Activated CD4-positive, alpha-beta T cell treated with anti-CD3 and anti-CD28 coated beads, Interleukin-2, amount 10 ng/mL, durations not matched to agents 24 days and 14 days (primary cell): ENCODE measurements around the gene RECK. TPM values are rescaled to one million over a fixed set of nuclear protein-coding genes. Genes with fewer than 3 reads are reported as not detected.
"Not testable (repeated sequence)": the region's sequence is repeated elsewhere in the genome, so short reads cannot be mapped to it uniquely, and the experiment has no call there.

Source experiments
- DNase-seq: peaks from one replicate; pipeline ENCODE4 v3.0.0; 2022
- H3K27ac Mint-ChIP-seq: one replicate; pipeline ENCODE4 v1.8.0; 2022; ENCODE audit warnings: mild to moderate bottlenecking, mixed read lengths
- H3K27me3 Mint-ChIP-seq: one replicate; pipeline ENCODE4 v1.8.0; 2022; ENCODE audit warnings: mixed read lengths
- H3K36me3 Mint-ChIP-seq: one replicate; pipeline ENCODE4 v1.8.0; 2022; ENCODE audit warnings: low read depth, mild to moderate bottlenecking, mixed read lengths
- H3K4me1 Mint-ChIP-seq: one replicate; pipeline ENCODE4 v1.8.0; 2021; ENCODE audit warnings: mixed read lengths
- H3K4me3 Mint-ChIP-seq: one replicate; pipeline ENCODE4 v1.8.0; 2022; ENCODE audit warnings: mild to moderate bottlenecking, moderate library complexity, mixed read lengths
- H3K9me3 Mint-ChIP-seq: one replicate; pipeline ENCODE4 v1.8.0; 2021; ENCODE audit warnings: mixed read lengths
- intact Hi-C: fragments of 100-400 bp; cut with micrococcal nuclease; formaldehyde crosslinking; loops from one replicate; pipeline ENCODE4 v1.15.1; 2023
- total RNA-seq: library from RNA; stranded (reverse); gene quantifications from 2 replicates; pipeline ENCODE4 v1.2.3, GENCODE V29; 2022

The RECK gene
- total RNA-seq, 1 donor from 2014 or later, result 4.3 TPM

DNA sequence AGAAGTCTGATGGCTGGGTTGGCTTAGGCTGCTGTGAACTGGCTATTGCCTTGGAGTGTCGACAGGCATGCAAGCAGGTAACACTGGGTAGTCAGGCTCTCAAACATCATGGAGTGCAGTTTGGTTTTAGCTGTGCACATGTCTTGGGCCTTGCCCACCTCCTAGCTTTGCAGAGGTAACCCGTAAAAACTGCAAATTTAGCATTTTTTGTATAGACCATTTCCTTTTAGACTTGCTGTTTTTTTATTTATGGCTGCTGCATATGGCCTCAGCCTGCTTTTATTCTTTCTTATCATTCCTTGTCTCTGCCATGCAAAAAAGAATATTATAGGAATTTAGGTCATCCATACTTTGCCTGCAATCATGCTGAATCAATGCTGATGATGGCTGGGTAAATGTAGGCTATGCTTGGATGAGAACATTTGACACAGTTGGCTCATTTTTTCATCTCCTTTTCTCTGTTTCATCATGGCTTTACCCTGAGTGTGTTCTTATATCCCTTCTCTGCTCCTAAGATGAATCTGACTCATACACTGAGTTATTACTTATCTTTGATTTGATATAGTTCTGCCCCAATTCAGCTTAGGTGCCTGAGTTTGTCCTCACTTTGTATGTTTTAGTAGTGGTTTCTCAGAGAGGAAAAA lies 27.2 kb downstream of the RECK start:
- intact Hi-C loops, result no loop called here
- Mint-ChIP-seq H3K4me1 (no peaks in the 10 kb centered on the region), H3K9me3 (no peaks in the 10 kb centered on the region), H3K27me3 (no peaks in the 10 kb centered on the region), H3K27ac (no peak overlapping the region), H3K36me3 (peaks cover 22% of the 10 kb centered on the region), H3K4me3 (no peak overlapping the region)
- no peak for DNase-seq

DNA sequence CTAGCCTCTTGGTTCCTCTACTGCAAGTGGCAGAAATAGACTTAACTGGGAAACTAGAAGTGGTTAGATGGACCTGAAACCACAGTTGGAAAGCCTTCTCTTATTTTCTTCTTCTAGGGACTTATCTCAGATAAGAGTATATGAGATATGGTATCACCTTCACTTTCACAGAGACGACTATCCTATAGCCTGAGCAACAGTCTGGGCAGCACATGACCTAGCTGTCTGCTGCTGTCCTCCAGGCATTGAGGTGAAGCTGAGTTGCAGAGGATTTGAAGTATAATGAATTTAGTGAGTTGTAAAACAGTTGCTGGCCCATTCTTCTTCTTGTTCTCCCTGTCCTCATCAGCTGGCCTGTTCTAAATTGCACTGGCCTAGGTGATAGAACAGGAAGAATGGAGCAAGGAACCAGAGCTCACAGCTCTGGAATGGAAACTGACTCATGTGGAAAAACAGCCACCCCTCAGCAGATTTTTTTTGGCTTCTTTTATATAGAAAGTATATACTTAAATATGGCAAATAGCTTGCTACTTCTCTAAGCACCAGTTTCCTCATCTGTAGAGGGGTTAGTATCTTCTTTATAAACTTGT lies 27.8 kb downstream of the RECK start:
- H3K36me3 Mint-ChIP-seq, result peaks cover 20% of the 10 kb centered on the region
- no peaks in the 10 kb centered on the region for H3K4me1 Mint-ChIP-seq
- intact Hi-C loops, result no loop called here
- no peak overlapping the region for H3K4me3 Mint-ChIP-seq
- no peak overlapping the region for H3K27ac Mint-ChIP-seq
- H3K9me3 Mint-ChIP-seq, result no peaks in the 10 kb centered on the region
- DNase-seq, result no peak
- H3K27me3 Mint-ChIP-seq, result no peaks in the 10 kb centered on the region

DNA sequence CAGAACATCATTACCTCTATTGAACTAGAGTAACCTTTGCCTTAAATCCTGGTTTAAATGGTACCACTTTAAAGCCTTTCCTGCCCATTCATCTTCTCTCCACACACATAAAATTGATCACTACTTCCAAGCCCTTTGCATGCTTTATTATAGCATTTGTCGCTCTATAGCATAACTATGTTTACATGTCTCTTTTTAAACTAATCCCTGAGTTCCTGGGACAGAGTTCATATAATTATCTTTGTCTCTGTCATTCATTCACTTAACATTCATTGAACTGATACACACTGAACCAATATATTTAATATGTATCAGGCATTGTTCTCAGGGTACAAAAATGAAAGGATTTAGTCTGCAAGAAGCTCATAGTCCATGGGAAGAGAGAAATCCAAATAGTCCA lies 37.3 kb downstream of the RECK start:
- intact Hi-C loops, result no loop called here
- H3K9me3 Mint-ChIP-seq, result no peaks in the 10 kb centered on the region
- H3K4me1 Mint-ChIP-seq, result no peaks in the 10 kb centered on the region
- H3K27ac Mint-ChIP-seq, result no peak overlapping the region
- H3K36me3 Mint-ChIP-seq, result no peaks in the 10 kb centered on the region
- no peaks in the 10 kb centered on the region for H3K27me3 Mint-ChIP-seq
- no peak overlapping the region for H3K4me3 Mint-ChIP-seq
- no peak for DNase-seq

GRCh38 chr9:36074870-36075532 lies 38.3 kb downstream of the RECK start:
- Mint-ChIP-seq H3K36me3 (no peaks in the 10 kb centered on the region), H3K4me1 (no peaks in the 10 kb centered on the region), H3K9me3 (no peaks in the 10 kb centered on the region), H3K27ac (no peak overlapping the region), H3K4me3 (no peak overlapping the region), H3K27me3 (no peaks in the 10 kb centered on the region)
- no peak for DNase-seq
- intact Hi-C loops, result no loop called here

DNA sequence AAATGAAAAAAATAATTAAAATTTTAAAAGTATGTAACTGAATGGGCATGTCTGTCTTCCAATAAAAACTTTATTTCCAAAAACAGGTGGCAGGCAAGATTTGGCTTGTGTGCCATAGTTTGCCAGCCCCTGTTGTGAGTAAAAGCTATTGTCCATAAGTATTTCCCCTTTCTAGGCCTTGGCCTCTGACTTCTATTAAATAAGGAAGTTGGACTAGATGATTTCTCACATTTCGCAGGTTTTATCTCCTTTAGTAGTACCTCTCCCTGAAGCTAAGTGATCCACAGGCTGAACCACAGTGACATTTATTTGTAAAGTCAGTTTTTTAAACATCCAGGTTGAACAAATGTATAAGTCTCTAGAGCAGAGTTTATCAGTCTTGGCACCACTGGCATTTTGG lies 41.3 kb downstream of the RECK start:
- DNase-seq, result no peak
- Mint-ChIP-seq H3K36me3 (no peaks in the 10 kb centered on the region), H3K4me1 (no peaks in the 10 kb centered on the region), H3K27ac (no peak overlapping the region), H3K27me3 (no peaks in the 10 kb centered on the region), H3K4me3 (no peak overlapping the region), H3K9me3 (no peaks in the 10 kb centered on the region)
- intact Hi-C loops, result no loop called here

DNA sequence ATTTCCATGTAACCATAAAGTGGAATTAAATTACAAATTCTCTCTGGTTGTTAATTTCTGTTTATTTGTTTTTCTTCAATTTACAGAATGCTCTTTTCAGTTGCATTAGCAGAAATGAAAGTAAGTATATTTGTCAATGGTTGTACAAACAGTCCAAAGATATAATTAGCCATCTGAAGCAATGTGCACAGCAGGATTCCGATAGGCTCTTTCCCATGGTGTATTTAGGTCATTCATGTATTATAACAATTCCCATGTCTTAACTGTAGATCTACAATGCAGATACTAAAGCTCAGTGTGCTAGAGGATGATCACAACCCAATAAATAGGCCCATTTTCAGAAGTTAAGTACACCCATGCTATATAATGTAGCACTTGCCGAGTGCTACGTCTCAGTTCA lies 43.8 kb downstream of the RECK start:
- Mint-ChIP-seq H3K27me3 (no peaks in the 10 kb centered on the region), H3K36me3 (peaks cover 5% of the 10 kb centered on the region), H3K27ac (no peak overlapping the region), H3K4me1 (no peaks in the 10 kb centered on the region), H3K9me3 (no peaks in the 10 kb centered on the region), H3K4me3 (no peak overlapping the region)
- intact Hi-C loops, result no loop called here
- DNase-seq, result no peak

GRCh38 chr9:36082931-36083330 lies 46.2 kb downstream of the RECK start:
- Mint-ChIP-seq H3K4me3 (no peak overlapping the region), H3K36me3 (peaks cover 18% of the 10 kb centered on the region), H3K9me3 (peaks cover 5% of the 10 kb centered on the region), H3K27me3 (no peaks in the 10 kb centered on the region), H3K4me1 (no peaks in the 10 kb centered on the region), H3K27ac (no peak overlapping the region)
- intact Hi-C loops, result no loop called here
- no peak for DNase-seq

- no peaks in the 10 kb centered on the region for H3K27me3 Mint-ChIP-seq
- H3K9me3 Mint-ChIP-seq, result peaks cover 5% of the 10 kb centered on the region
- no peak overlapping the region for H3K4me3 Mint-ChIP-seq
- no peaks in the 10 kb centered on the region for H3K4me1 Mint-ChIP-seq
- intact Hi-C loops, result no loop called here
- DNase-seq, result no peak
- no peak overlapping the region for H3K27ac Mint-ChIP-seq
- H3K36me3 Mint-ChIP-seq, result peaks cover 18% of the 10 kb centered on the region
These were observed 49.7 kb downstream of the RECK start for GRCh38 chr9:36086442-36086841.

DNA sequence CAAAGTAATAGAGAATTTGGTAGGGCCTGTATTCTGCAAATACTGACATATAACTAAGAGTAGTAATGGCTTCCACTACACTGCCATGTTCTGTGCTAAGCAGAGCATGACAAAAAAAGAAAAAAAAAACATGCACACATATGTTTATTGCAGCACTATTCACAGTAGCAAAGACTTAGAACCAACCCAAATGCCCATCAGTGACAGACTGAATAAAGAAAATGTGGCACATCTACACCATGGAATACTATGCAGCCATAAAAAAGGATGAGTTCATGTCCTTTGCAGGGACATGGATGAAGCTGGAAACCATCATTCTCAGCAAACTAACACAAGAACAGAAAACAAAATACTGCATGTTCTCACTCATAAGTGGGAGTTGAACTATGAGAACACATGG lies 50.3 kb downstream of the RECK start:
- H3K27ac Mint-ChIP-seq, H3K27me3 Mint-ChIP-seq, H3K4me3 Mint-ChIP-seq, DNase-seq, H3K4me1 Mint-ChIP-seq, intact Hi-C loops: not testable (repeated sequence)
- Mint-ChIP-seq H3K36me3 (peaks cover 22% of the 10 kb centered on the region), H3K9me3 (peaks cover 11% of the 10 kb centered on the region)

DNA sequence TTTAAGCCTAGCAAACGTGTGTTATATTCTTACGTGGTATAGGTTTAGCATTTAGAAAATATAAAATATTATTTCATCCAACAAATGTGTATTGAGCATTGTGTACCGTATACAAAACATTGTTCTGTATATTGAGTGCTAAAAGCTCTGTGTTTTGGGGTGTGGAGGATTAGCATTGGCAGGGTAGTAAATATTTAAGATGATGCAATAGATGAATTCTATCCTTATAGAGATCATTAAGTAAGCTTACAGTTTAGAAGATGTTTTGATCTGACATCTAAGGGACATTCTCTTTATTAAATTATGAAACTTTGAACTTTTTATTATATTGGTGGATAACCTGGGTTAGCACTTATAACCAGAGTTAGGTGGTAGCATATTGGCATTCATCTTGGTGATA lies 51.3 kb downstream of the RECK start:
- Mint-ChIP-seq H3K9me3 (peaks cover 12% of the 10 kb centered on the region), H3K27me3 (no peaks in the 10 kb centered on the region), H3K4me3 (no peak overlapping the region), H3K4me1 (peaks cover 8% of the 10 kb centered on the region), H3K27ac (no peak overlapping the region), H3K36me3 (peaks cover 25% of the 10 kb centered on the region)
- DNase-seq, result no peak
- intact Hi-C loops, result no loop called here

DNA sequence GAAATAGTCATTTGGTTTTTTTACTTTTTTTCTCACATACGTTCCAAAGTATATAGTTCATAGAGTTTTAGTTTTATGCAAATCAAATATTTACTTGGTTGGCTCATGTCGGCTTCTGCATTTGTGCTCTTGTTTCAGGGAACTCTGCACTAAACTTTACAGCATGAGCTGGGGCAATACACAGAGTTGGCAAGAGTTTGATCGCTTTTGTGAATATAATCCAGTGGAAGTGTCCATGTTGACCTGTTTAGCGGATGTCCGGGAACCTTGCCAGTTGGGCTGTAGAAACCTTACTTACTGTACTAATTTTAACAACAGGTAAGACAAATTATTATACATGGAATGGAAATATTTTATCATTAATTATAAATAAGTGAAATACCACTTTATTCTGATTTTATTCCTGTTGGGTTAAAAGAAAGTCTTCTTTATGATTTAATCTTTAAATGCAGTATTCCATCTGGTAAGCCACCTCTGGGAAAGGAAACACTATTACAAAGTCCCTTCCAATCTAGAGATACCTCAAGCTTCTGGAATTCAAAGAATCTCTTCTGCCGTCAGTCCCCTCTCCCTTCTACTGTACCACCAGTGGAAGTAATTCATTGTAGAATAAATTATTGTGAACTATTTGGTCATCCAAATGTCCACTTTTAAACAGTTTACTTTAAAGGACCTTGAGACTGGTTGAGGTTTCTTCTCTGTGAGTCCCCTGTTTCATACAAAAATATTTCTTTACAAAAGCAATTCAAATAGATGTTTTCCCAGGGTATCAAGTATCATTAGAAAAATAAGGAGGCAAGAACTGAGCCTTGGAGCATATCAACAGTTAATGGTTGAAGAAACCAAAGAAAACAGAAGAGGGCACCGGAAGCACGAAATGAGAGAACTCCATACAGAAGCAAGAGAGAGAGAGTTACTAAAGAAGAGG lies 54.6 kb downstream of the RECK start:
- peak overlapping the region; percentile 9 for H3K27ac Mint-ChIP-seq
- no peak for DNase-seq
- no peaks in the 10 kb centered on the region for H3K27me3 Mint-ChIP-seq
- peaks cover 12% of the 10 kb centered on the region for H3K9me3 Mint-ChIP-seq
- peaks cover 18% of the 10 kb centered on the region for H3K36me3 Mint-ChIP-seq
- intact Hi-C loops, result no loop called here
- peaks cover 15% of the 10 kb centered on the region for H3K4me1 Mint-ChIP-seq
- H3K4me3 Mint-ChIP-seq, result peak overlapping the region; percentile 44

GRCh38 chr9:36092014-36092413 lies 55.3 kb downstream of the RECK start:
- Mint-ChIP-seq H3K27ac (no peak overlapping the region), H3K4me1 (peaks cover 15% of the 10 kb centered on the region), H3K4me3 (no peak overlapping the region), H3K9me3 (peaks cover 10% of the 10 kb centered on the region), H3K27me3 (no peaks in the 10 kb centered on the region), H3K36me3 (peaks cover 11% of the 10 kb centered on the region)
- intact Hi-C loops, result no loop called here
- no peak for DNase-seq

- intact Hi-C loops, result no loop called here
- peak; percentile 86 for DNase-seq
- H3K27ac Mint-ChIP-seq, result peak overlapping the region; percentile 75
- peak overlapping the region; percentile 46 for H3K4me3 Mint-ChIP-seq
- peaks cover 15% of the 10 kb centered on the region for H3K4me1 Mint-ChIP-seq
- H3K27me3 Mint-ChIP-seq, result no peaks in the 10 kb centered on the region
- H3K9me3 Mint-ChIP-seq, result peaks cover 7% of the 10 kb centered on the region
- peaks cover 9% of the 10 kb centered on the region for H3K36me3 Mint-ChIP-seq
These were observed 55.9 kb downstream of the RECK start for GRCh38 chr9:36092509-36093215.
